Activated CD8-positive, alpha-beta memory T cell treated with anti-CD3 and anti-CD28 coated beads for 36 hours (primary cell): ENCODE results near the gene PLEKHA8. TPM values are rescaled to one million over a fixed set of nuclear protein-coding genes. Genes with fewer than 3 reads are reported as not detected.

Source experiments
- CTCF ChIA-PET: fragments of 350-600 bp; sonication (Branson Sonifier 250); formaldehyde crosslinking; loops from one replicate; lab custom pipeline; 2021; ENCODE audit warnings: antibody characterized with exemption; lab: Charles Lee
- POLR2A ChIA-PET: fragments of 350-600 bp; sonication (Branson Sonifier 250); formaldehyde crosslinking; loops from one replicate; lab custom pipeline; 2021; ENCODE audit warnings: antibody characterized with exemption; lab: Charles Lee
- total RNA-seq, 2 experiments: library from RNA; stranded (reverse); gene quantifications; one replicate each; pipeline ENCODE4 v1.2.3, GENCODE V29; 2021

The PLEKHA8 gene
- total RNA-seq, 2 experiments from 2014 or later, result 12.4 to 13.5 TPM

- CTCF ChIA-PET, result no interaction called here
- POLR2A ChIA-PET, result no interaction called here
These were observed 145.1 kb downstream of the PLEKHA8 start for GRCh38 chr7:30173058-30173897.

- ChIA-PET CTCF (no interaction called here), POLR2A (no interaction called here)
These were observed 147.0 kb downstream of the PLEKHA8 start for GRCh38 chr7:30175180-30175579.

- ChIA-PET CTCF (no interaction called here), POLR2A (no interaction called here)
These were observed 147.5 kb downstream of the PLEKHA8 start for GRCh38 chr7:30175636-30176147.

GRCh38 chr7:30176463-30177109 lies 148.4 kb downstream of the PLEKHA8 start:
- ChIA-PET CTCF (no interaction called here), POLR2A (no interaction called here)

- POLR2A ChIA-PET, result no interaction called here
- CTCF ChIA-PET, result no interaction called here
These were observed 149.0 kb downstream of the PLEKHA8 start for GRCh38 chr7:30177186-30177585.

- ChIA-PET CTCF (interaction anchor here (1.0 kb wide), 1 partner anchor 98 kb away, joined by 3 read pairs; no protein-coding TSS in a partner anchor), POLR2A (interaction anchor here (0.7 kb wide), 1 partner anchor 108 kb away, joined by 3 read pairs; no protein-coding TSS in a partner anchor)
These were observed 149.8 kb downstream of the PLEKHA8 start for GRCh38 chr7:30177965-30178364.

GRCh38 chr7:30178748-30179436 lies 150.7 kb downstream of the PLEKHA8 start:
- ChIA-PET CTCF (interaction anchor here (1.0 kb wide), 1 partner anchor 97 kb away, joined by 3 read pairs; no protein-coding TSS in a partner anchor), POLR2A (no interaction called here)

Other genes with a start within 250 kb of the PLEKHA8 start
- not detected for gene WIPF3, start 221.9 kb upstream of the PLEKHA8 start, total RNA-seq
- gene SCRN1, start 38.6 kb upstream of the PLEKHA8 start, total RNA-seq, result 1 to 10 TPM; 3.4 to 4.7 TPM
- 1 to 10 TPM; 6.6 to 6.7 TPM for gene FKBP14, start 1.7 kb upstream of the PLEKHA8 start, total RNA-seq
- gene MTURN, start 106.6 kb downstream of the PLEKHA8 start, total RNA-seq, result 1 to 10 TPM; 4.4 to 5.4 TPM